Head of caudate nucleus (tissue), 42 donors: ENCODE results near the gene CMAS.
"Not testable (repeated sequence)": the region's sequence is repeated elsewhere in the genome, so short reads cannot be mapped to it uniquely, and the experiment has no call there.

Experiments used
- DNase-seq, 42 donors: peaks; one replicate each; pipeline versions ENCODE4 v3.0.0 to v3.0.0-alpha.2; 2020 to 2021; ENCODE audit warnings: mixed read lengths in 7 of 42
- intact Hi-C: fragments of 100-400 bp; cut with DNase I; formaldehyde crosslinking; loops from one replicate; pipeline ENCODE4 v1.15.0; 2022

The CMAS gene

DNA sequence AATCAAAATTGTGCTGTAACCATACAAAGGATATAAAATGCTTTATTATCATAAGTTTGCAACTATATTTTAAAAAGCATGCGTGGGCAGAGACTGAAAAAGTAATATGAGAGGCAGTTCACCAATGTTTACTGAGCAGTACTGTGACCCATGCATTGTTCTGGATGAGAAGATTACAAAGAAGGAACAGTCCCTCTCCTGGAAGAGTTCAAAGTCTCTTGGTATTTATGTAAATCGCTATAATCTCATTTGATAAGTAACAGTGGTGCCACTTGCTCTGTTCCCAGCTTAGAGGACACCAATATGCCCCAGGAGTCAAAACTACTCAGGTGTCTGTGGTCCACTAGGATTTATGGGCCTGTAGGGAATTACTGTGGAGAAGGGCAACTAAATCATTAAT, 2.1 kb upstream of the CMAS start:
- no peak for DNase-seq

DNA sequence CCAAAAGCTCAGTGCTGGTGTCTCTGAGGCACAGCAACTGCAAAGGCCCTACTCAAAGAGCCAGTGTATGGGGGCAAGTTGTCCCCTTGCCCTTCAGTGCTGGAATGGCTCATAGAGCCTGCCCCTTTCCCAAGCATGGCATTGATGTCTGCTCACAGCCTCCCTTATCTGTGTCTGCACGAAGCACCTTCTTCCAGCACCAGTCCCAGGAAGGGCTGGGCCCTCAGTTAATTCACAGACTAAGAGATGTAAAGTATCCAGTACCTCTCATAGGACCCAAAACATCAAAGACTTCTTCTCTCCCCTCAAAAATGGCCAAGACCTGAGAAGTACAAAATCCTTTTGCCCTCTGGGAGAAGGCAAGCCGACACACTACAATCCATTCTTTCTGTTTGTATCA, 1.6 kb upstream of the CMAS start:
- intact Hi-C loops = no loop called here
- no peak for DNase-seq

More for the DNA sequence above, 2.1 kb upstream of the CMAS start:
- intact Hi-C loops = no loop called here

DNA sequence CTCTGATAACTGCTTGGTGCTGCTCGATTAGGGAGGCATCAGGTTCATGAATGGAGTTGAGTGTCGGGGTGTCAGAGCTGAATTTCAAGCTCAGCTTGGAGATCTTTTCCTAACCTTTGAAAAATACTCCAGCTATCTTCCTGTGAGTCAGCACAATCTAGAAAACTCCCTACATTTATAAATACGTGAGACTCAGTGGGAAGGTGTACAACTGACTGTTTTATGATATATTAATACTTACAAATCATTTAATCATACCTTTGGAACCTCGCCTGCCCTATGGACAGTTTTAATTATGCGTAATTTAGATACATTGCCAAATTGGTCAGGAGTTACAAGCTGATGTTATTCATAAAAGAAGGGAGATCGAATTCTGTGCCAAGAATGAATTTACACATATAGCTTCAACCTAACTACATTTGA, 961 bp downstream of the CMAS start:
- intact Hi-C loops = no loop called here
- peak in 3 of 42 donors; percentile 39 to 59 (median 55) for DNase-seq

DNA sequence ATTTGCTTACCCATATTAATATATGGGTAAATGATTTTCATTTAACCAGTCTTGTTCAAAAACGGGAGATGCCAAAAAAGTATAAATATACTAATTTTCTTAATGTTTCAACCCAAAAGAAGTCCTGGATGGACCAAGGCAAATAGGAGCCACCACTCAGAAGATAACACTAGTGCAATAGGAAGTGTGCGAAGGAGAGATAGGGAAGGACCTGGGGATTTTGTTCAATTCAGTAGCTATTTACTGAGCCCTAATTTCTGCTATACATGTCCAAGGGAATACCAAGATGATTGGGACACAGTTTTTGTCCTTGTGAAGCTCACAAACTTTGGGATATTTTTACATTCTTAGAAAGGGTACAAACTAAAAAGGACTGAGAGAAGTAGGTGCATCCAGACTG, 1.5 kb downstream of the CMAS start:
- no peak for DNase-seq
- intact Hi-C loops = no loop called here

DNA sequence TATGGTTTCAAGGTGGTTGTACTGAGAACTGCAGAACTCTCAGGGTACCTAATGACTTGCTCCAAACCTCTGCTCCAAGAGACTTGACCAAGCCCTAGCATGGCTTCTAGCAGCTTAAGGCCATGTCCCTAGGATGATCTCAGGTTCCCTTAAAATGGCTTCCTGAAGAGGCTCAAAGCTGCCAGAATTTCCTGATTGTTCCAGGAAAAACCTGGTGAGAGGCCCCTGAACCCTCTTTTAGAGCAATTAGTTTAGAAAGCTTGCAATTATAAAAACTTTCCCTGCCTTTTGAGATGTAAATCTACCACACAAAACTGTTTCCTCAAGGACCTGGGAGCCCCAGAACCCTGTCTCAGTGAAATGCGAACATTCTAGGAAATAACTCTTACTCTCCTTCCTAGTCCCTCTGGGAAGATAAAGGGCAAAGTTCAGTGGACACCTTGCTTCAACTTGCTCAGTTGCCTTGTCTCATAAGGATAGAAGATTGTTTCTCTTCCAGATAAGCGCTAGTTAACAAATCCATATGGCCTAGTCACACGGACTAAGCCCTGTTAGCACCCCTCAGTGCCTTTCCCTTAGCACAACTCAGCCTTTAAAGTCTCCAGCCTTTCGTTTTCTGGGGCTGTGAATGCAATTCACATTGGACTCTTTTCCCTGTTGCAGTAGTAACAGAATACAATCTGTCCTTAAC, 2.5 kb downstream of the CMAS start:
- intact Hi-C loops = no loop called here
- DNase-seq = no peak

DNA sequence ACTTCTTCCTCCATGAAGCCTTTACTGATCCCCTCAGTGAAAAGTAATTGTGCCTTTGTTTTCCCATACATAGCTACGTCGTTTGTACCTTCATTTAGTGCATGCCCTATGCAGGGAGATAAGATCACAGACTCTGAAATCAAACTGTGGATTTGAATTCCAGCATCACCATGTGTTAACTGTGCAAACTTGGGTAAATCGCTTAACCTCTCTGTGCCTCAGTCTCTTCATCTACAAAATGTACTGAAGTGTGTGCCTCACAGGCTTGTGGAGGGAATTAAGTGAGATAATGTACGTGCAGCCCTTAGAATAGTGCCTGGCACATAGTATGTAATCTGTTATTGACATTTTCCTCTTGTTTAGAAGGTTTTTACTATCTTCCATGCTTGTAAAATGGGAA, 4.1 kb downstream of the CMAS start:
- intact Hi-C loops = no loop called here
- DNase-seq = no peak

DNA sequence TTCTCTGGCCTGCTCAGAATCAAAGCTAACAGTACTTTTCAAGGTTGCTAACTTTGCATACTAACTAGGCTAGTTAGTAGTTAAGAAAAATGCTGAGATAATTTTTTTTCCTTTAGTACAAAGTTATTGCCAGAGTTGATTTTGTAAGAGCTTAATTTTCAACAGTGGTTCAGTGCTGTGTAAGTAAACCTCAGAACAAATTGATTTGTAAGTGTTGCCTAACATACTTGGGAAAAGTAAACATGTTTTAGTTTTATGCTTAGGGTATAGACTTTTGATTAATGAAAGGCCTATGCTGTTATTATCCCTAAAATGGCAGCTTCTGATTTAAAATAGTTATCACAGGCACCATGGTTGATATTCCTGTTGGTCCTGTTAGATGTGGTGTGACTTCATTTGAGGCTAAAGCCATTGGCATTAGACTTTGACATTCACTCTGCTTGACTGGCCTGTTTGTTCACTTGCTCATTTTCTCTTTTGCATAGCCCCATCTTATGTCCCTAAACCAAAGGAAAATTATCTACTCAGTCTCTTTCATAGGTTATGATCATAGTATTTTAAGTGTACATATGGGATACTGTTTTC, 5.2 kb downstream of the CMAS start:
- intact Hi-C loops = no loop called here

DNA sequence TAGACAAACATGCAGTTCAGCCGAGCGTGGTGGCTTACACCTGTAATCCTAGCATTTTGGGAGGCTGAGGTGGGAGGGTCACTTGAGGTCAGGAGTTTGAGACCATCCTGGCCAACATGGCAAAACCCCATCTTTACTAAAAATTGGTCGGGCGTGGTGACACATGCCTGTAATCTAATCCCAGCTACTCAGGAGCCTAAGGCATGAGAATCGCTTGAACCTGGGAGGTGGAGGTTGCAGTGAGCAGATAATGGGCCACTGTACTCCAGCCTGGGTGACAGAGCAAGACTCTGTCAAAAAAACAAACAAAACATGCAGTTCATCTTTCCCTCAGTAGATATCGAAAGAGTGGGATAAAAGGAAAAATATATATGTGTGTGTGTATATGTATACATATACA, 7.0 kb downstream of the CMAS start:
- DNase-seq, intact Hi-C loops: not testable (repeated sequence)

More for the DNA sequence above, 5.2 kb downstream of the CMAS start:
- no peak for DNase-seq

DNA sequence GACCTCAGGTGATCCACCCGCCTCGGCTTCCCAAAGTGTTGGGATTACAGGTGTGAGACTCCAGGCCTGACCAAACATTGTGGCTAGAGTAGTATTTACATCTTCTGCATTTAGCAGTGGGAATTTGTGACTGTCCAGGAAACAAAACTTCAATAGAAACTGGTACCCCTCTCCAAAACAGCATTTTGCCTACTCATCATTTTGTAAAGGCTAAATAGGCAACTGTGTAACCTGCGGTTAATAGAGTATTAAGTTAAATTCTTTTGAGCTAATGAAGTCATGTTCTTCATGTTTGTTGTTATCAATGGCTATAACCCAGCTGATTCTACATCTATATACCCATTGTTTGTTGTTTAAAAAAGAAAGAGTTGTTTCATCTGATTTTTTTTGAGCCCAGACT, 8.1 kb downstream of the CMAS start:
- DNase-seq = no peak
- intact Hi-C loops = no loop called here

DNA sequence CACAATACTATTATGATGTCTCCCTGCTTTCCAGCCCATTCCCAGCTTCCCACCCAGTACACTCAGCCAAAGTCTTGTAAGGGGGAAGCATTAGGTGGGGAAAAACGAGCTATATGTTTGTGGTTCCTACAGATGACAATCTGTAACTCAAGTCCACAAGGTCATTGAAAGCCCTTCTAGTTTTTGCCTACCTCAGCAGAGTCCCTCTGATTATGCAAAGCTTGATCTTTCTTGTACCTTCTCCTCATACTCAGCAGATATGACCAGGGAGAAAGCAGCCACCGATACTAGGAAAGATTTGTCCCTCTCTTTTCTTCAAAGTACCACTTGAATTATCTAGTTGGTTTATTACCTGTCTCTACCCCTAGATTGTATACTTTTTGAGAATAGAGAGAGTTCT, 10.6 kb downstream of the CMAS start:
- no peak for DNase-seq
- intact Hi-C loops = no loop called here

DNA sequence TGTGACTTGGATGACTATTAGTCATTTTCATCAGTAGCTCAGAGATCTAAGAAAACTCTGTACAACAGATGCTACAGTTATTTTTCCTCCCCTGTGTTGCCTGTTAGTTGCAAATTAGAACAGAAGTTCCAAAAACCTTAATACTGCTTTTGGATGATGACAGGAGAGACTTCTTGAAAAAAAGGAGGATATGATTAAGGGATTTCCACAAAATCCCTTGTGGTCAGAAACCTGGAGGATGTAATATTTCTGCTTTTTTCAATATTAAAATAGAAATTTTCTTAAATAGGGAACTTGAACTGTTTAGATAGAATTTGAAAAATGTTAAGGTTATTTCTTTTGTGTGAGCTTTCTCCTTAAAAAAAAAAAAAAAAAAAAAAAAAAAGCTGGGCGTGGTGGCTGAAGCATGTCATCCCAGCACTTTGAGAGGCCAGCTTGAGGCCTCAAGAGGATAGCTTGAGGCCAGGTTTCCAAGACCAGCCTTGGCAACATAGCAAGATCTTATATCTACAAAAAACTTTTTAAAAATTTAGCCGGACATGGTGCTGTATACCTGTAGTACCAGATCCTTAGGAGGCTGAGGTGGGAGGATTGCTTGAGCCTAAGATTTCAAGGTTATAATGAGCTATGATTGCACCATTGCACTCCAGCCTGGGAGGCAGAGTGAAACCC, 14.1 kb downstream of the CMAS start:
- intact Hi-C loops = no loop called here
- no peak for DNase-seq

DNA sequence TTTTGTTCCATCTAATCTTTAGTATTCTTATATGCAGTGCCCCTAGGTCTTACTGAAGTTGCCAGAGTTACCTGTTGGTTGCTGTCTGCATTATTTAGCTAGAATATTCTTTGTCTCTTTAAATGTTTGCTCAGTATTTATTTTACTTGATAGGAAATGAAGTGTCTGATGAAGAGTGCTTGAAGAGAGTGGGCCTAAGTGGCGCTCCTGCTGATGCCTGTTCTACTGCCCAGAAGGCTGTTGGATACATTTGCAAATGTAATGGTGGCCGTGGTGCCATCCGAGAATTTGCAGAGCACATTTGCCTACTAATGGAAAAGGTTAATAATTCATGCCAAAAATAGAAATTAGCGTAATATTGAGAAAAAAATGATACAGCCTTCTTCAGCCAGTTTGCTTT, 18.9 kb downstream of the CMAS start:
- no peak for DNase-seq
- intact Hi-C loops = no loop called here

DNA sequence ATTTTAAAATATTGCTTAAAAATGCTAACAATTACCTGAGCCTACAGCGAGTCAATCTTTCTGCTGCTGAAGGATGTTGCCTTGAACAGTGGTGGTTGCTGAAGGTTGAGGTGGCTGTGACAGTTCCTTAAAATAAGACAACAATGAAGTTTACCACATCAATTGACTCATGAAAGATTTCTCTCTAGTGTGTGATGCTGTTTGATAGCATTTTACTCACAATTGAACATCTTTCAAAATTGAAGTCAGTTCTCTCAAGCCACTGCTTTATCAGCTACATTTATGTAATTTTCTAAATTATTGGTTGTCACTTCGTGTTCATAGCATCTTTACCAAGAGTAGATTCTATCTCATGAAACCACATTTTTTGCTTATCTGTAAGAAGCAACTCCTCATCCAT, 20.3 kb downstream of the CMAS start:
- no peak for DNase-seq
- intact Hi-C loops = no loop called here

DNA sequence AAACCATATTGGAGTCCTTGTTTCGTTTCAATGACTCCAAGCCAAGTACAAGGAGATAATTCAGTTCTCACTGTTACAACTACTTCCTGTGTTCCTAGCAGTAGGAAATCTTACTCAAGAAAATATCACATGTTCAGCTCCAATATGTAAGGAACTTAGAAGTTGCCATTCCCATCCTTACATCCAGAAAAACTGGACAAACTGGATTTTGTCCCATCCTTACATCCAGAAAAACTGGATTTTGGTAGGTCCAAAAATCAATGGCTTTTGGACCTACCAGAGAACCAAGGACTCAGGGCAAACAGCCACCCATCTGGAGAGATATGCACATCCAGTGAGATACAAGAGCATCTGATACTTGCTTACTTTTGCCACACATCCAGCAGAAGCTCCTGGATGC, 23.8 kb downstream of the CMAS start:
- intact Hi-C loops = no loop called here
- DNase-seq = no peak

DNA sequence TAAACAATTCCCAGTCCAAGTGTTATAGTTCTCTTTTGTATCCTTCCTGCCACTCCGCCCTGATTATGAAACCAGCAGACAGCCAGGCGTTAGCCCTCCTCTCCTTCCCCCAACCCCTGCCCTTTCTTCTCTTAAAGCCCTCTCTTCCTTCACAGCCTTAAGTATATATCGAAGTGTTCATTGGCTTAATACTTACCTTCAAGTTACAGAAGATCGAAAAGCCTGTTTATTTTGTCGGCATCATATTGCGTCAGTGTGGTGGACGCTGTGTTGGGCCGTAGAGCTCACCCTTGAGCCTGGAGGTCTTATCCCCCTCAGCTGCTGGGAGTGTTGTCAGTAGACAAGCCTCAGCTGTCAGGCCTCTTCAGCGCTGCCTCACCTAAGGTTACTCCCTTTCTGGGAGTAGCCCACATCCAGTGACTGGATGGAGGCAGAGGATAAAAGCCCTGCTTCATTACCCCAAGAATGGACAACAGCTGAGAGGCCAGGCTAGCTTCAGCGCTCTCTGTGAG, 36.2 kb downstream of the CMAS start:
- intact Hi-C loops = loop anchor here (5.0 kb wide), 1 partner anchor 255 kb away; no protein-coding TSS in a partner anchor
- DNase-seq = no peak

DNA sequence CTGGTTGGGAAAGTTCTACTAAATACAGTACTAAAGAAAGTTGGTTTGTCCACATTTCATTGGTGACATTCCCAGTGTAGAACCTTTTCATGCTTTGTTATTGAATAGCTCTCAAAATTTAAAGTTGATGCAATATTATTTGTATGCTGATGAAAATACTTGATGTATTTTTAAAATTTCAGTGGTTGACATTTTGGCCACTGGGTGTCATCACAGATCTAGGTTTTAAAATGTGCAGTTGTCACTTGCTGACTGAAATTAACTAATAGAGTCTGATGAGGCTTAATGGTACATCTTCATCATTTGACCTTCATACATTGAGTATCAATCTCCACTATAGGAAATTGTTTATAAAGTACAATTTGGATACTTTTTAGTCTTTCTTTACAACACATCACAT, 37.1 kb downstream of the CMAS start:
- DNase-seq = peak in 15 of 42 donors; percentile 21 to 74 (median 36)

DNA sequence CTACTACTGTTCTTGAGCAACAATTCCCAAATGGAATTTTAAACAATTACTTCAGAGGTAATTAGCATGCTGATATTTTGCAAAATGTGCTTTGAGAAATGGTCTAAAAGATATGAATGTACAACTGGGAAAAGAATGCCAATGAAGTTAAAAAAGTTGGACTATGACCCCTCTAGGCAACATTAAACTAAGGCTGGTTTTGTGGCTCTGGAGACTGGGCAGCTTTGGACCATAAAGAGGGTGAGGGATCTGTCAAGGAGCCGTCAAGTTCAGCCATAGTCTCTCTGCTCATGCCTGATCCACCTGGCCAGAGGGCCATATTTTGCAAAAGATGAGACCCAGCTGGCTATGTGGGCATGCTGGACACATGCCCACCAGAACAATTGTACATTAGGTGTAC, 38.8 kb downstream of the CMAS start:
- intact Hi-C loops = loop anchor here (5.0 kb wide), 2 partner anchors 252 to 357 kb away; no protein-coding TSS in a partner anchor
- DNase-seq = no peak

More for the DNA sequence above, 37.1 kb downstream of the CMAS start:
- intact Hi-C loops = loop anchor here (5.0 kb wide), 1 partner anchor 254 kb away; no protein-coding TSS in a partner anchor

DNA sequence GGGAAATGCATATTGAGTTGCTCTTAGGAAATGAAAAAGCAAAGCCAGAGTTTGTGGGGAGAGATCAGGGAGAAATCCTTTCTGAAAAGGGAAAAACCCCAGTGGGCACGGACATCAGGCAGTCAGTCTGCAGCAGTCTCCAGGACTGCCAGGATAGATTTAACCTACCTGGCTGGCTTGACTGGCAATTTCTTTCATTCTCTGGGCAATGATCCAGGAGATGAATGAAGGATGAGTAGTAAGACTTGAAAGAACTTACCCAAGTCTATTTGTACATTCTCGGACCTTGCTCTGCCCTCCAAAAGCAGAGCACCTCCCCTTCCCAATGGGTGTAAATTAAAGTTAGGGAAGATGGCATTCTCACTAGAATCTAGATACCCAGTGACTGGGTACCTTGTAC, 42.9 kb downstream of the CMAS start:
- intact Hi-C loops = loop anchor here (5.0 kb wide), 1 partner anchor 353 kb away; no protein-coding TSS in a partner anchor
- DNase-seq = no peak

DNA sequence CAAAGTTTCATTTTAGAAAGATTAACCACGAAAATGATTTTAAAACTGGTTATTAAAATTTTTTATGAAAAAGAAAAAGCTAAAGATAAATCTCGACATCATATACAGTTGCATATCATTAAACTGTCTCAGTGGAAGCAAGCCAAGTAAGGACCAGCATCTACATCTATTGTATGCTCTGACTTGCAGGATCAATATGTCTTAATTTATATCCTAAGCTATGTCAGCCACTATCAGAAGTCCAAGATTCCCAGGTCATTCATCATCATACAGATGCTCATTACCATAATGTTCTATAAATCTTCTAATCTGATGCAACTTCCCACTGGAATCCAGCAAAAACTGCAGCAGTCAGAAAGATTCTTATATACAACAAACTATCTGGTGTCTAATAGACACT, 43.5 kb downstream of the CMAS start:
- intact Hi-C loops = loop anchor here (5.0 kb wide), 1 partner anchor 353 kb away; no protein-coding TSS in a partner anchor
- no peak for DNase-seq

DNA sequence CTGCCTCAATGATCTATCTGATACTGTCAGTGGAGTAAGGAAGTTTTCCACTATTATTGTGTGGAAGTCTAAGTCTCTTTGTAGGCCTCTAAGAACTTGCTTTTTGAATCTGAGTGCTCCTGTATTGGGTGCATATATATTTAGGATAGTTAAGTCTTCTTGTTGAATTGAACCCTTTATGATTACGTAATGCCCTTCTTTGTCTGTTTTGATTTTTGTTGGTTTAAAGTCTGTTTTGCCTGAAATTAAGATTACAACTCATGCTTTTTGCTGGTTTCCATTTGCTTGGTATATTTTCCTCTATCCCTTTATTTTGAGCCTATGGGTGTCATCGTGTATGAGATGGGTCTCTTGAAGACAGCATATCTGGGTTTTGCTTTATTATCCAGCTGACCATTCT, 53.0 kb downstream of the CMAS start:
- intact Hi-C loops = not testable (repeated sequence)

More for the DNA sequence above, 53.0 kb downstream of the CMAS start:
- DNase-seq = not testable (repeated sequence)
